B cell (primary cell): ENCODE results near the gene KPNA1. TPM values are rescaled to one million over a fixed set of nuclear protein-coding genes. Genes with fewer than 3 reads are reported as not detected.

ENCODE experiments used
- ATAC-seq: fragments of 200-7000 bp; cut with Tn5 transposase; one replicate; pipeline ENCODE4 v1.10.0; 2021; ENCODE audit warnings: low read depth, mild to moderate bottlenecking, moderate number of reproducible peaks, moderate library complexity
- CTCF ChIA-PET: fragments of 350-600 bp; sonication (Branson Sonifier 250); formaldehyde crosslinking; loops from one replicate; lab custom pipeline; 2021; ENCODE audit warnings: antibody characterized with exemption, inconsistent platforms; lab: Charles Lee
- POLR2A ChIA-PET: fragments of 350-600 bp; sonication (Branson Sonifier 250); formaldehyde crosslinking; loops from one replicate; lab custom pipeline; 2021; ENCODE audit warnings: antibody characterized with exemption; lab: Charles Lee
- DNase-seq: peaks from one replicate; pipeline ENCODE4 v3.0.0; 2013
- H2AFZ ChIP-seq: 2 replicates; pipeline ENCODE4 v1.6.1; 2012; ENCODE audit warnings: mild to moderate bottlenecking, low read depth, low read length; ENCODE audit not compliant: insufficient read depth, poor library complexity, severe bottlenecking
- H3K27ac ChIP-seq, 2 donors: 1 replicate in 1 of 2; 2 replicates in 1 of 2; pipeline ENCODE4 v1.5.1; 2012 to 2013; ENCODE audit warnings: low read length in 2 of 2, mild to moderate bottlenecking in 2 of 2, moderate library complexity in 1 of 2
- H3K27me3 ChIP-seq, 4 experiments: fragments of 200-600 bp in 1 of 4; sonication (generic) in 1 of 4; replicated peaks in 1 of 4; 1 replicate in 2 of 4; 2 replicates in 2 of 4; pipeline versions ENCODE4 v1.6.1 to v1.7.0; 2013 to 2016; ENCODE audit warnings: low read length in 3 of 4, mild to moderate bottlenecking in 2 of 4, mixed read lengths in 1 of 4, moderate library complexity in 1 of 4; ENCODE audit not compliant: insufficient read depth in 4 of 4, control insufficient read depth in 3 of 4; ENCODE audit errors: control extremely low read depth in 1 of 4
- H3K36me3 ChIP-seq, 2 experiments: replicated peaks in 1 of 2; 1 replicate in 1 of 2; 2 replicates in 1 of 2; pipeline versions ENCODE4 v1.6.1 to v1.7.1; 2013; ENCODE audit warnings: low read length in 1 of 2; ENCODE audit not compliant: insufficient read depth in 2 of 2, control insufficient read depth in 1 of 2; ENCODE audit errors: control extremely low read depth in 1 of 2, extremely low read depth in 1 of 2
- H3K4me1 ChIP-seq, 2 donors: fragments of 200-600 bp in 1 of 2; sonication (generic) in 1 of 2; 1 replicate in 1 of 2; 2 replicates in 1 of 2; pipeline versions ENCODE4 v1.5.1 to v1.6.1; 2013 to 2017; ENCODE audit warnings: low read length in 2 of 2; ENCODE audit not compliant: control insufficient read depth in 2 of 2, insufficient read depth in 2 of 2
- H3K4me2 ChIP-seq: replicated peaks from 2 replicates; pipeline ENCODE3; 2012; ENCODE audit warnings: mild to moderate bottlenecking, low read depth, low read length; ENCODE audit not compliant: poor library complexity, severe bottlenecking
- H3K4me3 ChIP-seq, 5 experiments: fragments of 200-600 bp in 1 of 5; sonication (generic) in 1 of 5; 1 replicate in 3 of 5; 2 replicates in 2 of 5; pipeline versions ENCODE4 v1.5.1 to v1.7.0; 2011 to 2016; ENCODE audit warnings: low read length in 4 of 5, mild to moderate bottlenecking in 4 of 5, low read depth in 2 of 5, control low read depth in 1 of 5, moderate library complexity in 1 of 5; ENCODE audit not compliant: insufficient read depth in 1 of 5; ENCODE audit errors: control extremely low read depth in 1 of 5, extremely low read depth in 1 of 5
- H3K79me2 ChIP-seq: fragments of 200-600 bp; sonication (generic); one replicate; pipeline ENCODE4 v1.6.0; 2016; ENCODE audit warnings: low read length; ENCODE audit not compliant: control insufficient read depth, insufficient read depth
- H3K9ac ChIP-seq: fragments of 200-600 bp; sonication (generic); 2 replicates; pipeline ENCODE4 v1.6.1; 2017; ENCODE audit warnings: mild to moderate bottlenecking, low read length, moderate library complexity
- H3K9me3 ChIP-seq, 3 donors: one replicate each; pipeline versions ENCODE4 v1.6.1 to v1.7.1; 2013; ENCODE audit warnings: low read length in 2 of 3; ENCODE audit not compliant: control insufficient read depth in 2 of 3, insufficient read depth in 1 of 3; ENCODE audit errors: control extremely low read depth in 1 of 3
- H4K20me1 ChIP-seq: 2 replicates; pipeline ENCODE4 v1.6.0; 2012; ENCODE audit warnings: mild to moderate bottlenecking, low read length; ENCODE audit not compliant: insufficient read depth, control insufficient read depth, poor library complexity, severe bottlenecking
- H3K27ac Mint-ChIP-seq: one replicate; pipeline ENCODE4 v1.8.0; 2021; ENCODE audit warnings: mixed read lengths
- H3K27me3 Mint-ChIP-seq: one replicate; pipeline ENCODE4 v1.8.0; 2021; ENCODE audit warnings: mixed read lengths
- H3K4me1 Mint-ChIP-seq: one replicate; pipeline ENCODE4 v1.8.0; 2021; ENCODE audit warnings: mixed read lengths
- H3K4me3 Mint-ChIP-seq: one replicate; pipeline ENCODE4 v1.8.0; 2021; ENCODE audit warnings: mixed read lengths
- H3K9me3 Mint-ChIP-seq: one replicate; pipeline ENCODE4 v1.8.0; 2022; ENCODE audit warnings: mixed read lengths; ENCODE audit not compliant: insufficient read depth
- EZH2 ChIP-seq: IDR thresholded peaks from 2 replicates; pipeline ENCODE4 v1.6.1; 2012; ENCODE audit warnings: borderline replicate concordance, low read depth, mild to moderate bottlenecking, moderate library complexity, low read length; ENCODE audit not compliant: insufficient read depth, poor library complexity, severe bottlenecking
- WGBS: methylation state at CpG from one replicate; pipeline ENCODE4 v1.1.5; 2013; ENCODE audit warnings: missing lambda C conversion rate; ENCODE audit not compliant: insufficient coverage; 5-methylcytosine and 5-hydroxymethylcytosine counted together
- intact Hi-C: fragments of 100-400 bp; cut with micrococcal nuclease; formaldehyde crosslinking; loops from one replicate; pipeline ENCODE4 v1.10.0; 2022
- polyA plus RNA-seq: library from polyadenylated mRNA; depleted of rRNA; stranded (reverse); fragments of >200 nt; gene quantifications from 2 replicates; pipeline ENCODE4 v1.2.3, GENCODE V29; 2012
- total RNA-seq, 2 donors: library from RNA; stranded (reverse); fragments of 120-200 nt in 1 of 2; gene quantifications; 1 replicate in 1 of 2; 2 replicates in 1 of 2; pipeline versions ENCODE4 v1.2.3 to v1.2.4, GENCODE V29; 2013 to 2022
- TF ChIP-seq, protein P1 (sequence below): fragments of 200-600 bp; IDR thresholded peaks from one replicate; pipeline ENCODE4 v1.8.0; 2022; ENCODE audit warnings: antibody characterized with exemption, mild to moderate bottlenecking

The KPNA1 gene
- total and polyA plus RNA-seq, 2 donors (not counting 1 experiment from before 2014, with no cell fraction given) = 14.9 to 79.4 TPM

DNA sequence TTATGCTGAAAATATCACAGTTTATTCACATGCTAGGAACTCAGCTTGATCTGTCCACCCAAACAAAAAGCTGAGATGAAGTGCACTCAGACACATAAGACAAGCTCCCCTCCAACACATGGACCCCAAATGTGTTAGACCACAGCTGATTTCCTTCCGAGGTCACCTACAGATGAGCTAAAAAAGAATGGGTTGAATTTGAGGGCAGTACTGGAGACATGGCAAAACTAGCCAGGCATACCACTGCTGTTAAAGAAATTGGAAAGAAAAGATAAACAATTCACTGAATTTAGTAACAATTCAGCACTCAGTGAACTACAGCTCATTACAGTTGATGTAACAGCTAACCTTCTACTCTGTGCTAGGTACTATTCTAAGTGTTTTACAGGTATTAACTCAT, 33.9 kb upstream of the KPNA1 start:
- H3K4me3 Mint-ChIP-seq = no peak overlapping the region
- POLR2A ChIA-PET = no interaction called here
- H3K4me1 Mint-ChIP-seq = peaks cover under 1% of the 10 kb centered on the region
- Histone ChIP-seq H3K4me1 (no peaks in the 10 kb centered on the region), H2AFZ (no peak overlapping the region), H4K20me1 (no peaks in the 10 kb centered on the region), H3K27ac (no peak overlapping the region), H3K4me3 (no peak overlapping the region), H3K27me3 (no peaks in the 10 kb centered on the region), H3K79me2 (peaks cover under 1% of the 10 kb centered on the region), H3K9ac (no peak overlapping the region), H3K9me3 (no peaks in the 10 kb centered on the region), H3K36me3 (peaks cover 19 to 80% of the 10 kb centered on the region in 2 experiments), H3K4me2 (no peak overlapping the region)
- intact Hi-C loops = no loop called here
- no peak for ATAC-seq
- no peaks in the 10 kb centered on the region for H3K27me3 Mint-ChIP-seq
- no peak for DNase-seq
- no peak overlapping the region for H3K27ac Mint-ChIP-seq
- WGBS = no CpG with 5 or more reads among the region's 1 CpG
- TF ChIP-seq, protein P1, sequence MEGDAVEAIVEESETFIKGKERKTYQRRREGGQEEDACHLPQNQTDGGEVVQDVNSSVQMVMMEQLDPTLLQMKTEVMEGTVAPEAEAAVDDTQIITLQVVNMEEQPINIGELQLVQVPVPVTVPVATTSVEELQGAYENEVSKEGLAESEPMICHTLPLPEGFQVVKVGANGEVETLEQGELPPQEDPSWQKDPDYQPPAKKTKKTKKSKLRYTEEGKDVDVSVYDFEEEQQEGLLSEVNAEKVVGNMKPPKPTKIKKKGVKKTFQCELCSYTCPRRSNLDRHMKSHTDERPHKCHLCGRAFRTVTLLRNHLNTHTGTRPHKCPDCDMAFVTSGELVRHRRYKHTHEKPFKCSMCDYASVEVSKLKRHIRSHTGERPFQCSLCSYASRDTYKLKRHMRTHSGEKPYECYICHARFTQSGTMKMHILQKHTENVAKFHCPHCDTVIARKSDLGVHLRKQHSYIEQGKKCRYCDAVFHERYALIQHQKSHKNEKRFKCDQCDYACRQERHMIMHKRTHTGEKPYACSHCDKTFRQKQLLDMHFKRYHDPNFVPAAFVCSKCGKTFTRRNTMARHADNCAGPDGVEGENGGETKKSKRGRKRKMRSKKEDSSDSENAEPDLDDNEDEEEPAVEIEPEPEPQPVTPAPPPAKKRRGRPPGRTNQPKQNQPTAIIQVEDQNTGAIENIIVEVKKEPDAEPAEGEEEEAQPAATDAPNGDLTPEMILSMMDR = no peak
- no peak for TF ChIP-seq EZH2
- CTCF ChIA-PET = interaction anchor here (0.5 to 2.5 kb wide), 4 partner anchors 13 to 394 kb away, joined by 3 to 7 read pairs (median 3); no protein-coding TSS in a partner anchor
- H3K9me3 Mint-ChIP-seq = no peaks in the 10 kb centered on the region

DNA sequence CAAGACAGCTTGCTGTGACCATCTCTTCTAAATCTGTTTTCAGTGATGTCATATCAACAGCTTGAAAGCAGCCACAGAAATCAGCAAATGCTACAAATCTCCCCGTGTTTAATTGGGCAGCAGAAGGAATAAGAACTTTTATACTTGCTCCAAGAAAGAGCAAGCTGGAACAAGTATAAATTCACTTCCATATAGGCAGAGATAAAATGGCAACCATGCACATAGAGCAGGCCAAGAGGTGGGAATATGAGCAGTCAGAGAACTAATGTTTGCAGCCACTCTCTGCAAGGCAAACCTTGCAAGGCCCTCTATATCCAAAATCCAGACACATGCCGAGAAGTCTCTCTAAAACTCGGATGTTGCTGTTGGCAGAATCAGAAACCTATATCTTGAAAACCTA, 33.3 kb upstream of the KPNA1 start:
- H3K27me3 Mint-ChIP-seq = no peaks in the 10 kb centered on the region
- H3K4me3 Mint-ChIP-seq = no peak overlapping the region
- TF ChIP-seq, protein P1 = no peak
- no peak for TF ChIP-seq EZH2
- intact Hi-C loops = no loop called here
- no peak for DNase-seq
- H3K27ac Mint-ChIP-seq = no peak overlapping the region
- no CpG with 5 or more reads among the region's 3 CpGs for WGBS
- H3K27me3 ChIP-seq = no peaks in the 10 kb centered on the region
- H2AFZ ChIP-seq = no peak overlapping the region
- no peaks in the 10 kb centered on the region for H3K4me1 Mint-ChIP-seq
- no peaks in the 10 kb centered on the region for H3K4me1 ChIP-seq
- H3K36me3 ChIP-seq = peaks cover 19 to 82% of the 10 kb centered on the region in 2 experiments
- H4K20me1 ChIP-seq = no peaks in the 10 kb centered on the region
- POLR2A ChIA-PET = no interaction called here
- no peak overlapping the region for H3K4me2 ChIP-seq
- CTCF ChIA-PET = interaction anchor here (0.7 to 2.5 kb wide), 3 partner anchors 155 to 395 kb away, joined by 3 to 7 read pairs (median 3); no protein-coding TSS in a partner anchor
- H3K9me3 ChIP-seq = no peaks in the 10 kb centered on the region
- H3K79me2 ChIP-seq = no peaks in the 10 kb centered on the region
- no peaks in the 10 kb centered on the region for H3K9me3 Mint-ChIP-seq
- H3K27ac ChIP-seq = no peak overlapping the region
- ATAC-seq = no peak
- no peak overlapping the region for H3K9ac ChIP-seq
- H3K4me3 ChIP-seq = no peak overlapping the region
